ENCODE results near the gene ACY1. TPM values are rescaled to one million over a fixed set of nuclear protein-coding genes. Genes with fewer than 3 reads are reported as not detected.

ACY1 gene
- total and polyA plus RNA-seq, 2 of the 13 experiments (the other 11 are each of a cell fraction or from before 2014, with no cell fraction given) = 113 to 162 TPM

DNA sequence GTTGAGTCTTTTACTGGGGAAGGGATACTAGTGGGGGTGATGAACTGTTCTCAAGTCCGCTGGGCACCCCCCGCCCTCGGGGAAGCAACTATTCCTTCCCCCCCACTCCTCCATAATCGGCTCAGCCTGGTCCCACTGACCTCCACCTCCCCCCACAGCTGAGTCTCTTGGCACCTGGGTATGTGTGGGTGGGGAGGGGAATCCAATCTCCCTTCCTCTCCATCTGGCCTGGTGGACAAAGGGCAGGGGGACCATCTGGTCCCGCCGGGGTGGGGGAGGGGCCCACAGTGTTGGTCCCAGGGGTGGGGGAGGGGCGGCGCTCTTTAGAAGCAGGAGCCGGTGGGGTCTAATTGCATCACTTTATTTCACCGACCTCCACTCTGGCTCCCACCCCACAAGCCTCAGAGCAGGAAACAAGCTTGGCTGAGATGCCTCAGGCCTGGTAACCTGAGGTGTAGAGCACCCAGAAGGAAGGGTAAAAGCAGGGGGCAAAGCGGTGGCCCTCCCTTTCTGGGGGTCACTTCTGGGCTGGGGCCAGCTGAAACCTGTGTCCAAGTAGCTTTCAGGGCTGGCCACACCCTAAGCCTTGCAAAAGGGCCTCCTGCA is 15.1 kb upstream of the ACY1 start:
- H3K27me3 ChIP-seq (ENCODE audit: control insufficient read depth in 1 of 2, insufficient read depth in 2 of 2, low read length in 2 of 2) = no peaks in the 10 kb centered on the region
- in situ Hi-C loops (cut with HindIII; ENCODE audit: extremely low pct_ligation_motif_present, low pct_unique_long_range_greater_than_20kb) (no loop called here), intact Hi-C loops (cut with micrococcal nuclease; ENCODE audit: unreplicated experiment) (no loop called here)
- H2AFZ ChIP-seq (ENCODE audit: low read length) = no peak overlapping the region
- DNase-seq (ENCODE audit: low spot score) (peak; percentile 54), ATAC-seq (peak; percentile 19), FAIRE-seq (no peak)
- peaks cover 2 to 5% of the 10 kb centered on the region in 2 experiments; a peak in 2 of 5 replicates for H3K36me3 ChIP-seq (replicated peaks in 1 of 2; ENCODE audit: control insufficient read depth in 1 of 2, insufficient read depth in 2 of 2, low read length in 2 of 2)
- peak overlapping the region; percentile 81 for H3K27ac ChIP-seq (ENCODE audit: extremely low read length, insufficient read depth, low read length)
- H3K9me3 ChIP-seq (ENCODE audit: low read length) = no peaks in the 10 kb centered on the region
- ChIA-PET CTCF (ENCODE audit: low intra/inter-chr PET ratio, low total read pairs) (no interaction called here), POLR2A (interaction anchor here (0.8 to 6.8 kb wide), 6 partner anchors 11 to 27 kb away, joined by 3 to 80 read pairs (median 9); partner anchors contain the start of genes ACY1, PARP3, RPL29 and RRP9)
- WGBS (ENCODE audit: low lambda C conversion rate) = 14% methylated on average over 6 of the region's 11 CpGs
- peaks cover 8% of the 10 kb centered on the region for H3K79me2 ChIP-seq (ENCODE audit: insufficient read depth, low read length)
- peak overlapping the region; percentile 72 to 87 (median 77) for H3K4me3 ChIP-seq (replicated peaks in 1 of 3; ENCODE audit: insufficient read depth in 1 of 3, low read depth in 2 of 3, low read length in 3 of 3)
- peak overlapping the region; percentile 84 for H3K4me2 ChIP-seq (ENCODE audit: low read depth, low read length)
- H4K20me1 ChIP-seq (ENCODE audit: insufficient read depth, low read length) = no peaks in the 10 kb centered on the region
- H3K4me1 ChIP-seq (ENCODE audit: insufficient read depth, low read length) = peaks cover 87% of the 10 kb centered on the region
- peak overlapping the region; percentile 75 for H3K9ac ChIP-seq (ENCODE audit: insufficient read depth, low read depth, low read length)
- BruUV-seq (replicated peaks) = no TSS peak
- TF ChIP-seq SIN3A (IDR thresholded peaks at IDR 0.05; ENCODE audit: borderline replicate concordance, low read depth, low read length) (0 out of 2 replicates have a peak, but pooled peaks have one; percentile 47), CEBPG (CRISPR knock-in tag; IDR thresholded peaks at IDR 0.05) (0 out of 2 replicates have a peak, but pooled peaks have one; percentile 39), AGO2 (optimal IDR thresholded peaks at IDR 0.05; ENCODE audit: low read depth, low read length) (peak; percentile 90), NR2F2 (IDR thresholded peaks at IDR 0.05; ENCODE audit: borderline replicate concordance, low read depth) (0 out of 2 replicates have a peak, but pooled peaks have one; percentile 21), NRL (CRISPR knock-in tag; IDR thresholded peaks at IDR 0.05; ENCODE audit: borderline replicate concordance) (0 out of 2 replicates have a peak, but pooled peaks have one; percentile 35), HNF4G (IDR thresholded peaks at IDR 0.05; ENCODE audit: borderline replicate concordance, low read depth, low read length) (peak; percentile 42; the same call in 1 of the 2 replicates), HNF4G (CRISPR knock-in tag; IDR thresholded peaks at IDR 0.05; ENCODE audit: borderline replicate concordance, low read depth) (no peak), ZNF792 (CRISPR knock-in tag; IDR thresholded peaks at IDR 0.05) (no peak), ZNF569 (CRISPR knock-in tag; IDR thresholded peaks at IDR 0.05; ENCODE audit: borderline replicate concordance) (no peak)
- TF ChIP-seq, protein P1, sequence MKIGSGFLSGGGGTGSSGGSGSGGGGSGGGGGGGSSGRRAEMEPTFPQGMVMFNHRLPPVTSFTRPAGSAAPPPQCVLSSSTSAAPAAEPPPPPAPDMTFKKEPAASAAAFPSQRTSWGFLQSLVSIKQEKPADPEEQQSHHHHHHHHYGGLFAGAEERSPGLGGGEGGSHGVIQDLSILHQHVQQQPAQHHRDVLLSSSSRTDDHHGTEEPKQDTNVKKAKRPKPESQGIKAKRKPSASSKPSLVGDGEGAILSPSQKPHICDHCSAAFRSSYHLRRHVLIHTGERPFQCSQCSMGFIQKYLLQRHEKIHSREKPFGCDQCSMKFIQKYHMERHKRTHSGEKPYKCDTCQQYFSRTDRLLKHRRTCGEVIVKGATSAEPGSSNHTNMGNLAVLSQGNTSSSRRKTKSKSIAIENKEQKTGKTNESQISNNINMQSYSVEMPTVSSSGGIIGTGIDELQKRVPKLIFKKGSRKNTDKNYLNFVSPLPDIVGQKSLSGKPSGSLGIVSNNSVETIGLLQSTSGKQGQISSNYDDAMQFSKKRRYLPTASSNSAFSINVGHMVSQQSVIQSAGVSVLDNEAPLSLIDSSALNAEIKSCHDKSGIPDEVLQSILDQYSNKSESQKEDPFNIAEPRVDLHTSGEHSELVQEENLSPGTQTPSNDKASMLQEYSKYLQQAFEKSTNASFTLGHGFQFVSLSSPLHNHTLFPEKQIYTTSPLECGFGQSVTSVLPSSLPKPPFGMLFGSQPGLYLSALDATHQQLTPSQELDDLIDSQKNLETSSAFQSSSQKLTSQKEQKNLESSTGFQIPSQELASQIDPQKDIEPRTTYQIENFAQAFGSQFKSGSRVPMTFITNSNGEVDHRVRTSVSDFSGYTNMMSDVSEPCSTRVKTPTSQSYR (CRISPR knock-in tag; IDR thresholded peaks at IDR 0.05; ENCODE audit: borderline replicate concordance) = peak; percentile 92
- TF ChIP-seq, protein P2, sequence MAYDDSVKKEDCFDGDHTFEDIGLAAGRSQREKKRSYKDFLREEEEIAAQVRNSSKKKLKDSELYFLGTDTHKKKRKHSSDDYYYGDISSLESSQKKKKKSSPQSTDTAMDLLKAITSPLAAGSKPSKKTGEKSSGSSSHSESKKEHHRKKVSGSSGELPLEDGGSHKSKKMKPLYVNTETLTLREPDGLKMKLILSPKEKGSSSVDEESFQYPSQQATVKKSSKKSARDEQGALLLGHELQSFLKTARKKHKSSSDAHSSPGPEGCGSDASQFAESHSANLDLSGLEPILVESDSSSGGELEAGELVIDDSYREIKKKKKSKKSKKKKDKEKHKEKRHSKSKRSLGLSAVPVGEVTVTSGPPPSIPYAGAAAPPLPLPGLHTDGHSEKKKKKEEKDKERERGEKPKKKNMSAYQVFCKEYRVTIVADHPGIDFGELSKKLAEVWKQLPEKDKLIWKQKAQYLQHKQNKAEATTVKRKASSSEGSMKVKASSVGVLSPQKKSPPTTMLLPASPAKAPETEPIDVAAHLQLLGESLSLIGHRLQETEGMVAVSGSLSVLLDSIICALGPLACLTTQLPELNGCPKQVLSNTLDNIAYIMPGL (CRISPR knock-in tag; IDR thresholded peaks at IDR 0.05; ENCODE audit: borderline replicate concordance in 1 of 2, low read depth in 1 of 2) = peak in 1 of 2 experiments; percentile 58; a peak in 1 of 4 replicates
- TF ChIP-seq, protein P3, sequence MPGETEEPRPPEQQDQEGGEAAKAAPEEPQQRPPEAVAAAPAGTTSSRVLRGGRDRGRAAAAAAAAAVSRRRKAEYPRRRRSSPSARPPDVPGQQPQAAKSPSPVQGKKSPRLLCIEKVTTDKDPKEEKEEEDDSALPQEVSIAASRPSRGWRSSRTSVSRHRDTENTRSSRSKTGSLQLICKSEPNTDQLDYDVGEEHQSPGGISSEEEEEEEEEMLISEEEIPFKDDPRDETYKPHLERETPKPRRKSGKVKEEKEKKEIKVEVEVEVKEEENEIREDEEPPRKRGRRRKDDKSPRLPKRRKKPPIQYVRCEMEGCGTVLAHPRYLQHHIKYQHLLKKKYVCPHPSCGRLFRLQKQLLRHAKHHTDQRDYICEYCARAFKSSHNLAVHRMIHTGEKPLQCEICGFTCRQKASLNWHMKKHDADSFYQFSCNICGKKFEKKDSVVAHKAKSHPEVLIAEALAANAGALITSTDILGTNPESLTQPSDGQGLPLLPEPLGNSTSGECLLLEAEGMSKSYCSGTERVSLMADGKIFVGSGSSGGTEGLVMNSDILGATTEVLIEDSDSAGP (CRISPR knock-in tag; IDR thresholded peaks at IDR 0.05; ENCODE audit: borderline replicate concordance) = no peak
- TF ChIP-seq, protein P4, sequence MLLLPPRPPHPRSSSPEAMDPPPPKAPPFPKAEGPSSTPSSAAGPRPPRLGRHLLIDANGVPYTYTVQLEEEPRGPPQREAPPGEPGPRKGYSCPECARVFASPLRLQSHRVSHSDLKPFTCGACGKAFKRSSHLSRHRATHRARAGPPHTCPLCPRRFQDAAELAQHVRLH (CRISPR knock-in tag; IDR thresholded peaks at IDR 0.05; ENCODE audit: borderline replicate concordance, low read depth) = 0 out of 2 replicates have a peak, but pooled peaks have one; percentile 8
- TF ChIP-seq, protein P5, sequence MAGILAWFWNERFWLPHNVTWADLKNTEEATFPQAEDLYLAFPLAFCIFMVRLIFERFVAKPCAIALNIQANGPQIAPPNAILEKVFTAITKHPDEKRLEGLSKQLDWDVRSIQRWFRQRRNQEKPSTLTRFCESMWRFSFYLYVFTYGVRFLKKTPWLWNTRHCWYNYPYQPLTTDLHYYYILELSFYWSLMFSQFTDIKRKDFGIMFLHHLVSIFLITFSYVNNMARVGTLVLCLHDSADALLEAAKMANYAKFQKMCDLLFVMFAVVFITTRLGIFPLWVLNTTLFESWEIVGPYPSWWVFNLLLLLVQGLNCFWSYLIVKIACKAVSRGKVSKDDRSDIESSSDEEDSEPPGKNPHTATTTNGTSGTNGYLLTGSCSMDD (CRISPR knock-in tag; IDR thresholded peaks at IDR 0.05) = no peak

Data from HepG2 (cell line).